ENCODE data around the gene SETBP1.

The SETBP1 gene

GRCh38 chr18:44946529-44947113, 265.9 kb downstream of the SETBP1 start:
- Histone ChIP-seq H3K9me3 (ENCODE audit: control insufficient read depth, insufficient read depth, low read length) (no peaks in the 10 kb centered on the region), H3K36me3 (ENCODE audit: control insufficient read depth, low read length) (peaks cover 10% of the 10 kb centered on the region), H3K4me2 (ENCODE audit: low read length) (no peak overlapping the region), H4K20me1 (ENCODE audit: control insufficient read depth, insufficient read depth, low read depth, low read length) (no peaks in the 10 kb centered on the region), H3K4me3 (ENCODE audit: low read length) (no peak overlapping the region), H3F3A (ENCODE audit: control insufficient read depth, insufficient read depth) (no peaks in the 10 kb centered on the region), H3K27ac (ENCODE audit: low read depth, low read length) (no peak overlapping the region), H3K4me1 (ENCODE audit: control insufficient read depth, low read length) (no peaks in the 10 kb centered on the region), H3K27me3 (ENCODE audit: control insufficient read depth, low read length) (no peaks in the 10 kb centered on the region), H3K9me2 (replicated peaks; ENCODE audit: control insufficient read depth, low read length) (no peaks in the 10 kb centered on the region), H3K79me2 (ENCODE audit: control insufficient read depth, low read length) (no peaks in the 10 kb centered on the region)
- no peak for TF ChIP-seq EZH2phosphoT487 (IDR thresholded peaks at IDR 0.05; ENCODE audit: borderline replicate concordance, low read length)
- TF ChIP-seq, protein P1, sequence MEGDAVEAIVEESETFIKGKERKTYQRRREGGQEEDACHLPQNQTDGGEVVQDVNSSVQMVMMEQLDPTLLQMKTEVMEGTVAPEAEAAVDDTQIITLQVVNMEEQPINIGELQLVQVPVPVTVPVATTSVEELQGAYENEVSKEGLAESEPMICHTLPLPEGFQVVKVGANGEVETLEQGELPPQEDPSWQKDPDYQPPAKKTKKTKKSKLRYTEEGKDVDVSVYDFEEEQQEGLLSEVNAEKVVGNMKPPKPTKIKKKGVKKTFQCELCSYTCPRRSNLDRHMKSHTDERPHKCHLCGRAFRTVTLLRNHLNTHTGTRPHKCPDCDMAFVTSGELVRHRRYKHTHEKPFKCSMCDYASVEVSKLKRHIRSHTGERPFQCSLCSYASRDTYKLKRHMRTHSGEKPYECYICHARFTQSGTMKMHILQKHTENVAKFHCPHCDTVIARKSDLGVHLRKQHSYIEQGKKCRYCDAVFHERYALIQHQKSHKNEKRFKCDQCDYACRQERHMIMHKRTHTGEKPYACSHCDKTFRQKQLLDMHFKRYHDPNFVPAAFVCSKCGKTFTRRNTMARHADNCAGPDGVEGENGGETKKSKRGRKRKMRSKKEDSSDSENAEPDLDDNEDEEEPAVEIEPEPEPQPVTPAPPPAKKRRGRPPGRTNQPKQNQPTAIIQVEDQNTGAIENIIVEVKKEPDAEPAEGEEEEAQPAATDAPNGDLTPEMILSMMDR (IDR thresholded peaks at IDR 0.05; ENCODE audit: low read depth, low read length, poor library complexity, severe bottlenecking), result no peak

GRCh38 chr18:44949967-44950366, 269.3 kb downstream of the SETBP1 start:
- Histone ChIP-seq H3K9me2 (replicated peaks; ENCODE audit: control insufficient read depth, low read length) (no peaks in the 10 kb centered on the region), H3K27me3 (ENCODE audit: control insufficient read depth, low read length) (no peaks in the 10 kb centered on the region), H3K36me3 (ENCODE audit: control insufficient read depth, low read length) (peaks cover 13% of the 10 kb centered on the region)

GRCh38 chr18:44950685-44951195, 270.1 kb downstream of the SETBP1 start:
- H3K79me2 ChIP-seq (ENCODE audit: control insufficient read depth, low read length), result no peaks in the 10 kb centered on the region
- no peaks in the 10 kb centered on the region for H3K9me2 ChIP-seq (replicated peaks; ENCODE audit: control insufficient read depth, low read length)
- H3K36me3 ChIP-seq (ENCODE audit: control insufficient read depth, low read length), result peaks cover 13% of the 10 kb centered on the region
- H3K4me3 ChIP-seq (ENCODE audit: low read length), result no peak overlapping the region
- H3K9me3 ChIP-seq (ENCODE audit: control insufficient read depth, insufficient read depth, low read length), result no peaks in the 10 kb centered on the region
- H4K20me1 ChIP-seq (ENCODE audit: control insufficient read depth, insufficient read depth, low read depth, low read length), result no peaks in the 10 kb centered on the region
- TF ChIP-seq EZH2phosphoT487 (IDR thresholded peaks at IDR 0.05; ENCODE audit: borderline replicate concordance, low read length), result no peak
- TF ChIP-seq, protein P1 (IDR thresholded peaks at IDR 0.05; ENCODE audit: low read depth, low read length, poor library complexity, severe bottlenecking), result no peak
- no peak overlapping the region for H3K4me2 ChIP-seq (ENCODE audit: low read length)
- H3K4me1 ChIP-seq (ENCODE audit: control insufficient read depth, low read length), result no peaks in the 10 kb centered on the region
- H3K27me3 ChIP-seq (ENCODE audit: control insufficient read depth, low read length), result no peaks in the 10 kb centered on the region
- H3K27ac ChIP-seq (ENCODE audit: low read depth, low read length), result no peak overlapping the region
- H3F3A ChIP-seq (ENCODE audit: control insufficient read depth, insufficient read depth), result no peaks in the 10 kb centered on the region

More at GRCh38 chr18:44949967-44950366, 269.3 kb downstream of the SETBP1 start:
- no peak overlapping the region for H3K27ac ChIP-seq (ENCODE audit: low read depth, low read length)
- H3K4me3 ChIP-seq (ENCODE audit: low read length), result no peak overlapping the region
- no peak overlapping the region for H3K4me2 ChIP-seq (ENCODE audit: low read length)
- no peaks in the 10 kb centered on the region for H4K20me1 ChIP-seq (ENCODE audit: control insufficient read depth, insufficient read depth, low read depth, low read length)
- H3F3A ChIP-seq (ENCODE audit: control insufficient read depth, insufficient read depth), result no peaks in the 10 kb centered on the region
- no peaks in the 10 kb centered on the region for H3K9me3 ChIP-seq (ENCODE audit: control insufficient read depth, insufficient read depth, low read length)
- TF ChIP-seq, protein P1 (IDR thresholded peaks at IDR 0.05; ENCODE audit: low read depth, low read length, poor library complexity, severe bottlenecking), result no peak
- TF ChIP-seq EZH2phosphoT487 (IDR thresholded peaks at IDR 0.05; ENCODE audit: borderline replicate concordance, low read length), result no peak
- no peaks in the 10 kb centered on the region for H3K4me1 ChIP-seq (ENCODE audit: control insufficient read depth, low read length)
- no peaks in the 10 kb centered on the region for H3K79me2 ChIP-seq (ENCODE audit: control insufficient read depth, low read length)
